ENCODE data around the gene IL31RA.

IL31RA gene

DNA sequence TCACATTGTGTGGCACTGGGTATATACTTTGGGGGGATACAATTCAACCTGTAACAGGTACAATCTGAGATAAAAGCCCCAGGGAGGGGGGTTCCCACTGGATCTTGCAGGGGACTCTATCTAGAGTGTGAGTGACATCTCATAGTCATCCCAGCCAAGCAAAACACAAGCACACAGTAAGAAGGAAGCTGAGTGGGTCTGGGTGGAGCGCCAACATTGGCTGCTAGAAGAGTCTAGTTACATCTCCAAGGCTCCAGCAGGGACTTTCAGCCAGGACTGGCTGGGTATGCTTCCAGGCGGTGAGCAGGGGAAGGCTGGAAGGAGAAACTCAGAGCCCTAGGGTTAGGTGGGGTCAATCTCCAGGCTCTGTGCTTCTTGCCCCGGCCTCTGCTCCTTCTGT, 53.0 kb downstream of the IL31RA start:
- DNase-seq = no peak

DNA sequence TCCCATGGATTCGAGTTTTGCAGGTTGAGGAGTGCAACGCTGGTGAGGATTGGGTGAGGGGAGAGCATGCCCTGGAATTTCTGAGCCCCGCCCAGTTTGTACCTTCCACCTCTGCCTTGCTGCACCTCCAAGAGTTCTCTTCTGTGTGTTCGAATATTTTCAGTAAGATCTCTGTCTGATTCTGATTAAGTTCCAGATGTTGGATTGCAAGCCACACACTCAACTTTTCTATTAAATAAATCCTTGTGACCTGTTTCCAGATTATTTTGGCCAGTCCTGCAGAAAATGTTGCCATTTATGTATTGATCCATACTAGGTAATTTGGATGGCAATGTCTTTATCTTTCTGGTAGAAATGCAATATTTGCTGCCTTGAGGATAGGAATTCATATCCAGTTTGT, 54.1 kb downstream of the IL31RA start:
- DNase-seq = no peak

DNA sequence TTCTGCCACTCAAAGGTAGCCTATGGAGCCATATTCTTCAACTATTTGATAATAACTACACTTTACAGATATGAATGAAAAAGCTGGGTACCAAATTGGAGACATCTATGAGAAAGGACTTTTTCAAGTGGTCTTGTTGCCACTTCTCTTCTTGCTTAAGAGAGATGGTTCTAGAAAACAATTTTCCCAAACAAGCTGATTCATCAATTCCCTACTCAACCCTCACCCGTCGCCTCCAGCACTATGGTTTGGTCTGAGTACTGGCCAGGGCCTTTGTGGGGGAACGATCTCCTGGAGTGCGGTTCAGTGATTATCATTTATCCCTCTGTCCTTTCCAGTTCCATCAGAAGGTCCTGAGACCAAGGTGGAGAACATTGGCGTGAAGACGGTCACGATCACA, 56.8 kb downstream of the IL31RA start:
- no peak for DNase-seq

DNA sequence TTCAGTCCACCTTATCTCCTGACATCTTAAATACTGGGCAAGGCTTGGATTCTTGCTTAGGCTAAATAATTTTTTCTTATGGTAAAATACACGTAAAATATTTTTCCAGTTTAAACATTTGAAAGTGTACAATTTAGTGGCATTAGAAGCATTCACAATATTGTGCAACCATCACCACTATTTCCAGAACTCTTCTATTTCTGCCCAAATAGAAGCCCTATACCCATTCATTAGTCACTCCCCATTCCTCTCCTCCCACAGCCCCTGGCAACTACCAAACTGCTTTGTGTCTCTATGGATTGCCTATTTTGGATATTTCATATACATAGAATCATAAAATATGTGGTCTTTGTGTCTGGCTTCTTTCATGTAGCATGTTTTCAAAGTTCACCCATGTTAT, 57.6 kb downstream of the IL31RA start:
- DNase-seq = no peak

DNA sequence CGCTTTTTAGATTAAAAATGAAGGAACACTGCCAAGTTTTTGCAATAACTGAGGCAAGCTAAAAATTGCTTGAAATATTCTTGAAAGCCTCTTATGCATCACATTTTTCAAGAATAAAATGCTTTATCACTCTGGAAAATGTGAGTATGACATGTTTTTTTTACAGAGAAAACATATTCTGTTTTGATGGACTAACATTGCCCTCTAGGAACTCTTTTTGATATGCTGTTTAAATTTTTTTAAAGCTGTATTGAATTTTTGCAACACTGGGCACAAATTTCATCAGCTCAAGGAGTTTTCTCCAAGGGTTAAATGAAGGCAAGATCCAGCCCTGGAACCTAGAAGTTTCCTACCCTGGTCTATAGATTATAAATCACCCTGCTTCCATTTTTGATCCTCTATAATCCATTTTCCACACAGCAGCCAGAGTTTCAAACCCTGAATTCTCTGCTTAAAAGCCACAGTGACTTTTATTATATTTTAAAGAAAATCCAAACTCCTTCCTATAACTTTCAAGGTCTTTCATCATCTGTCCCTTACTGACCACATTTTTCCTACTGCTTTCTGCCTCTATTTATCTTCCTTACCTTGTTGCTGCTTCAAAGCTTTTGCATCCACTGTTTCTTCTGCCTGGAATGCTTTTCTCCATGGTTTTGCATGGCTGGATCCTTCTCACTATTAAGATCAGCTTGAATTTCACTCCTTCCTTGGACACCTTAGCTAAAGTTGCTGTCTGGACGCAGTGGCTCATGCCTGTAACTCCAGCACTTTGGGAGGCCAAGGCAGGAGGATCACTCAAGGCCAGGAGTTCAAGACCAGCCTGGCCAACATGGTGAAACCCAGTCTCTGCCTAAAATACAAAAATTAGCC, 60.9 kb downstream of the IL31RA start:
- DNase-seq = no peak

DNA sequence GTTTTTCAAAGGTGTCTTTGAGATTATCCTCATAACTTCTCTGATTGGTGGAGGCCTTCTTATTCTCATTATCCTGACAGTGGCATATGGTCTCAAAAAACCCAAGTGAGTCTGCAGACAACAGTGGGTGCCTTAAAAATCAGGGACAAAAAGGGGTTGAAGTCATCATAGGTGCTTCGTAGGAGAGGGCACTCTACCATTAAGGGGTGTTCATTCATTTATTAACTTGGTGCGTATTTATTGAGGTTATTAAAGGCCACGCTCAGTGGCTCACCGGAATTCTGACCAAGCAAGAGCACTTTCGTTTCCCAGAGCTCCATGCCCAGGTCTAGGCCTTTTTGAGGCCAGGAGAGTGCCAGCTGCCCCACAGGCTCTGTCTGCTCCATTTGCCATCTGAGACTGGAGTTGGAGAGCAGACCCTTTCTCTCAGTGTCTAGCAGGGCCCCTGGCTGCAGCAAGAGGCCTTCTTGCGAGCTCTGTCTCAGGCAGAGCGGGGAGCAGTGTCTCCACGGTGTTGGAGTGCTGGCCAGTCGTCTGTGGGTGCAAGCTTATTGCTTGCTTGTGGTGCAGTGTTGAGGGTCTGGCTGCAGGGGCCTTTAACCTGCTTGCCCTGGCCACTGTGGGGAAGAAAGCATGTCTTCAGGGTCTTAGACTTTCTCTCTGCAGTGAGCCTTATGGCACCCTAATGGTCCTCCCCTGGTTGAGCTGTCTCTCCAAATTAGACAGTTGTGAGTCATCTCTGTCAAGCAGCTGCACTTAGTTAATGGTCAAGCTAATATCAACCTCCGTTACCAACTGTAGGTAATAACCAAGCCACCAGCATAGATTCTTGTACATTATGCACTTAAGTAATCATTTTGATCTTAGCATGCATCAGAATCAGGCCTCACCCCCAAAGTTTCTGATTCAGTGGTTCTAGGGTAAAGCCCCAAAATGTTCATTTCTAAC, 62.6 kb downstream of the IL31RA start:
- no peak for DNase-seq

DNA sequence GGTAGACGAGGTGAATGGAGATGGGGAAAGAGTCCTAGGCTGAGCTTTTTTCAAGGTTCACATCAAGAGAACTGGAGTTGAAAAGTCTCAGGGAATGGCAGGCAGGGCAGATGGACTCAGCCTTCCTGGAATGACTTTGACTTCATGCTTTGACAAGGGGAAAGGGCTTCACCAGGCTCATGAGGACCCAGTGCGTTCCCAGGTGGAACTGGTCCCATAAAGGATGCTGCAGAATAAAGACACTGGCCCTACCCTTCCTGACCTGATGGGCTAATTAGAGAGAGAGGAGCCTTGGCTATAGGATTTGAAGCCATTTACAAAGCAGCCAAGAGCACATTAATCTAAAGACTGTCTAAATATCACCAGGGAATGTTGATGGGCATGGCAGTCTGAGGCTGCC, 63.8 kb downstream of the IL31RA start:
- no peak for DNase-seq

DNA sequence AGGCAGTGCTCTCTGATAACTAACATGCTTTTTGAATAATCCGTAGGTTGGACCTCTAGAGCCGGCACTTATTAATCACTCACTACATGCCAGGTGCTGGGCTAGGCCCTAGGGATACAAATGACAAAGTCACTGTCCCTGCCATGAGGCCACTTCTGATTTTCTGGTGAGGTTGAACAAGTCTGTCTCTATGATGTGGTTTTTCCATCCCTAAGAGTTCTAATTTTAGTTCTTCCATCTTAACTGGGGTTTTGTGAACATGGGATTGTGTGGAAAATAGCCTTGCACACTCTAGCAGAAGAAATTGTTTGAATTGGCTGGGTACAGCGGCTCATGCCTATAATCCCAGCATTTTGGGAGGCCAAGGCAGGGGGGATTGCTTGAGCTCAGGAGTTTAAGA, 64.6 kb downstream of the IL31RA start:
- DNase-seq = no peak

DNA sequence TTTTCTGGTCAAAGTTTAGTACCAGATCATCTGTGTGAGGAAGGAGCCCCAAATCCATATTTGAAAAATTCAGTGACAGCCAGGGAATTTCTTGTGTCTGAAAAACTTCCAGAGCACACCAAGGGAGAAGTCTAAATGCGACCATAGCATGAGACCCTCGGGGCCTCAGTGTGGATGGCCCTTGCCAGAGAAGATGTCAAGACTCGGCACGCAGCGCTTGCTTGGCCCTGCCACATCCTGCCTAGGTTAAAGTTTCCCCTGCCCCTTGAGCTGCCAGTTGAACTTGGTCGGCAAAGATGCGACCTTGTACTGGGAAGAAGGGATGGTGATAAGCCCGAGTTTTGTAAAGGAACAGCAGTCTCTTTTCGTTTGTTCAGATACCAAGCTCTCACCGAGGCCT, 65.8 kb downstream of the IL31RA start:
- no peak for DNase-seq

DNA sequence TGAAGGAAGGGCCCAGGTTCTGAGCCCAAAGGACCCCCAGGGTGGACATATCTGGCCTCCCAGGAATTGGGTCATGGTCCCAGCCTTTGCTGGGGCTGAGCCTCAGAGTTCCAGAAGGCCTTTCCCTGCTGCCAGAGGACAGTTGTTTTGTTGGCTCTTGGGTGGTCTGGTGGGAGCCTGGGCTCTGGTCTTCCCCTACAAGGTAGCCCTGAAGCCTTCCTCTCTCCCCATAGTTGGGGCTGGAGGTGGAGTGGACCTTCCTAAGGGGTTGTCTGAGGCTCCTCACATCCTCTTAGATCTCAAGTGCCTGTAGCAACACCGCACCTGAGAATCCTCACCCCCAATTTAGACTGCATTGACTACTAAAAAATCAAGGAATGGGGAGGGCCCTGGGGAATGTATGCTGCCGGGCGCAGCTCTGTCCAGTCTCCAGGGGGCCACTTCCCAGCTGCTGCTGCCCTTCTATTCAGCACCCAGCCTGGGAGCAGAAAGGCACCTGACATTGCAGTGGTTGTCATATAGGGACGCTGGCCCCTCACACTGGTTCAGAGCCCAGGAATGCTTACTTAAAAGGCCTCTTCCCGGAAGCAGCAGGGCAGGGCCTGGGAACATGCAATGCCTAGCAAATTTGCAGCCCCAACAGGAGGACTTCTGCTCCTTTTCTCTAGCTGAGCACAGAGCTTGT, 66.4 kb downstream of the IL31RA start:
- DNase-seq = no peak

DNA sequence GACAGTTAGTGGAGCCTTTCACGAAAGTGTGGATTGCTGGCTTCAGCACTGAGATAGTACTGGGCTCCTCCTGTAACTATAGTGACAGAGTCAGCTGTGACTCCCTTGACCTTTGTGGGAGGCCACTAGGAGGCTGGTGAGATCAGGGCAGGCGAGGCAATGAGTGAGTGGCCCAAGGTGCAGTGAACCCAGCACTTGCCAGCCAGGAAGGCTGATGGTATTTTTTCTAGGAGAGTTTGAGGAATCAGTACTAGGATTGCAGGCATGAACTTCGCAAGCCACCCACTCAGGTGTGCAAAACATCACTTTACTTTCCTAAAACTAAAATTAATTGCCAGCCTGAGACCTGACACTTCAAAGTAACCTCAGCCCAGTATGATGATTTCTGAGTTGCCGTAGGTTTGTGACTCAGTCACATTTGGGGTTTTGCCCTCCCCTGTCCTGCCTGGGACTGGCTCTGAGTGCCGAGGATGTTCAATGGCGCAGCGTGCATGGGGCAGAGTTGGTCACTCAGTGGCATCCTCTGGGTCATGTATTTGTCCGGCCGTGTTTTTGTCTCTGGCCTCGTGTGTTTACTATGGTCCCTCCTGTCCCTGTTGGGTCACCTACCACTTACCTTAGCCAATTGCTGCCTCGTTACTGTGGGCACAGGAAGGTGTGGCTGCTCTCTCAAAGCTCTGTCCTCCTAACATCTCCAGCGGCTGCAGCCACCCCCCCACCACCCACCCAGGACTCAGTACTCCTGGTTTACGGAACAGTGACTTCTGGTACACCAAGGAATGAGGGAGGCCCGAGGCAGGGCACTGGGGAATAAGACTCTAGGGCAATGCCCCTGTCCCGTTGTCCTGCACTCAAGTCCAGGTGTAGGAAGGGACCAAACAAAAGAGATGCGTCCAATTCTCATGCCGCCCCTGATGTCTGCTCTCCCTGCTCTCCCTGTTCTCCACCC, 67.2 kb downstream of the IL31RA start:
- DNase-seq = no peak

DNA sequence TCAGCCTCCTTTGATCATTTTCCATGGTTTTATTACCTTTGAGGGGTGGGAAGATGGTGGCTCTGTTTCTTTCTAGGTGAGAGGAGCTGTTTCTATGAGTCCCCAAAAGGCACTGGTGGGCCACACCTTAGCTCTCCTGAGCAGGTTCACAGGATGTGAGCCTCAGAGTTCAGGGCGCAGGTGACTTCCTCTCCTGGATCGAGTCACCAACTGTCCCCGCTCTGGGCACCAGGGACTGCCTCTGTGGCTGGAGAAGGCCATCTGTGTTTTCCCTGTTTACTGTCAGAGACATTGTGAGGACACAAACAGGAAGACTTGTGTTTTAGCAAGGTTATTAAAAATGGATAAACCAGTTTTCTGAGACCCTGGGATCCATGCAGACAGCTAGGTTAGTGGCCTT, 68.5 kb downstream of the IL31RA start:
- DNase-seq = no peak

DNA sequence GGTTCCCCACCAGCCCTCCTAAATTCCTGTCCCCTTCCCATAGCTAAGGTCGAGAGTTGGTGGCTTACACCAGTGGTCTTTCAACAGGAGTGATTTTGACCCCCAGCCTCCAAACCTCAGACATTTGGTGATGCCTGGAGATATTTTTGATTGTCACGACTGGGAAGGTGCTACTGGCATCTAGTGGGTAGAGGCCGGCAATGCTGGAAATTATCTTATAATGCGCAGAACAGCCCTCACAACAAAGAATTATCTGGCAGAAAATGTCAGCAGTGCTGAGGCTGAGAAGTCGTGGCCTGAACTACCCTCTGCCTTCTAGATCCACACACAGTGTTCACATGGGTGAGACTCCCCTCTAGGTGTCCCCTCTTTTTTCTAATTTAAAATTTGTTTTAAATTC, 69.6 kb downstream of the IL31RA start:
- DNase-seq = no peak

DNA sequence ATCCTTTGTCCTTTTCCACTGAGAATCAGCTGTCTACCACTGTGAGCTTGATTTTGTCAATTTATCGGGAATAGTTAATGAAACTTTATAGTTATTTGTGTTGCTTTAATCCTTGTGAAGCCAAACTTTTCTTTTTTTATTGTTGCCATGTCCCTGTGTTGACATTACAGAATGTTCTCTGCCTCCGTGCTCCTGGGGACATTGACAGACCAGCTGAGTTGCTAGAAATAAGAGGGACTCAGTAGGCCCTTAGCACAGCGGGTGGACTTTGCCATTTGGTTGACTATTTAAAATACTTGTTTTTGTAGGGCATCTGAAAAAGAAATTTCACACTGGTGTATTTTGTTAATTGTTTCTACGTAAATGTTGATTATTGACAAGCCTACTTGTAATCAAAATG, 70.5 kb downstream of the IL31RA start:
- DNase-seq = no peak

DNA sequence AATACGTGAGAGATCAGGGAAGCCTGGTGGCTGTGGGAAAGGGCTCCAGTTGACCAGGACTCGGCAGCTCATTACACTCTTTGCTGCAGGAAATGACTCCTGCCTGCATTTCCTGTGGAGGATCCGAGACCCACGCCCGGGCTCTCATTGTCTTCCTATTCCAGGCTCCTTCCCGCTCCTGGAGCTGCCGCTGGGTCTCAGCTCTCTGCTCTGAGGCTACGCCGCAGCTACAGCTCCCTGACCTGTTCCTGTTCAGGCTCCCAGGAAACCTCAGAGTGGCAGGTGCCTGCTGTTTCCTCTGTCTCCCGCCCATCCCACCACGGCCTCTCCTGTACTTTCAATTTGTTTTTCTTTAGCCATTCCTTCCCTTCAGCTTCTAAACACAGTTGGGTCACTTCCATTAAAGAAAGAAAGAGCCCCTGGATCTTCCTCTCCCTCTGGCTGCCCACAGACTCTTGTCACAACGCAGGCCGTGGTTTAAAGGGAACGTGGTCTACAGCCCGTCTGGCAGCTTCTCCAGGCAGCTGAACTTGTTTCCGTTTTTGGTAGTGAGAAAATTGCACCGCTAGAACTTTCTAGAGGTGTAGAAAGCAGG, 72.1 kb downstream of the IL31RA start:
- no peak for DNase-seq

DNA sequence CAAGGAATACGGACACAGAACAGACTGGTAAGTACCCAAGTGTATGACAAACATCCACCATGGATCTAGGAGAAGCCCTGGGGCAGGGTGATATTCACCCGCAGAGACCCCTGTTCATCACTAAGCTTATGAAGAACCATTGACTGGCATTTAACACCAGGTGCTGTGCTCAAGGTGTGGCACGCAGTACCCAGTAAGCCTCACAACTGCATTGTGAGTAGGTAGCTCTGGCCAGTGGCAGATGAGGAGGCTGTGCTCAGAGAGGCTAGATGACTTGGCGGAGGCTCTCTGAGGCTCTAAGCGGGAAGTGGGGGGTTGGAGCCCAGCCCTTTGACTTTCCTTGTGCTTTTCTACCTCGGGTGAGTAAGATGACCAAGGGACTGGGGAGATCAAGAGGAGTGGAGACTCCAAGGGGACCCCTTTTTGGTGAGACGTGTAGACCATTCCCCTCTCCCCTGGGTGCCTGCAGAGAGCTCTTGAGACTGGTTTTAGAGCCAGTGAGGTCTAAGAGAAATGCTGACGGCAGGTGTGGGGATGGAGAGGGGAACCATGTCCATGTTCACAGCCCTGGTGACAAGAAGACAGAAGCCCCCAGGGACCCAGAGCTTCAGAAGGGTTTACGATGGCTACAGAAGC, 72.8 kb downstream of the IL31RA start:
- no peak for DNase-seq

DNA sequence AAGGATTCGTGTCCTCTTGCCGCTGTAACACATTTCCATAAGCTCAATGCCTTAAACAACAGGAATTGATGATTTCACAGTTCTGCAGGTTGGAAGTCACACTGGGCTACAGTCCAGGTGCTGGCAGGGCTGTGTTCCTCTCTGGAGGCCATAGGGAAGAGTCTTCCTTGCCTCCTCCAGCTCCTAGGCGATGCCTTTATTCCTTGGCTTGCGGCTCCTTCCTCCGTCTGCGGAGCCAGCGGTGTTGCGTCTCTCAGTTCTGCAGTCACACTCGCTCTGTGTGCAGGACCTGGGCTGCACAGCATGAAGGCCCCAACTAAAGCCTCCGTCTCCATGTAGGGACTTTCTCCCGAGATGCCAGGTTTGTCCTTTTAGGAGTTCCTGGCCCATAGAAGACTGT, 73.6 kb downstream of the IL31RA start:
- no peak for DNase-seq

DNA sequence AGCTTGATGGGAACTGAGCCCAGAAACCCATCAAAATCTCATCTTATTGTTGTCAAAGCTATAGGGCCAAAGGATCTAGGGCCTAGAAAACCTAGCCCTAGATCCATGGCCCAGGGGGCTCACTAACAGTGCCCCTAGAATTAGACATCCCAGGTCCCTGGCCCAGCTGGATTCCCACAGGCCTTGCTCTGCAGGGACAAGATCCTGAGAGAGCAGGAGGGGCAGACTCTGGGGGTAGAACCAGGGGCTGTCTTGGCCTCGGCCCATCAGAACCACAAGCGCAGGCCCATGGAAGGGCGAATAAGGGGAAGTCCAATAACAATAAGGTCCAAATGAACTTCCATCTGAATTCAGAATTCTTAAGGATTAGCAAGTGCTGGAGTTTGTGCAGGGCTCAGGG, 74.0 kb downstream of the IL31RA start:
- DNase-seq = no peak

DNA sequence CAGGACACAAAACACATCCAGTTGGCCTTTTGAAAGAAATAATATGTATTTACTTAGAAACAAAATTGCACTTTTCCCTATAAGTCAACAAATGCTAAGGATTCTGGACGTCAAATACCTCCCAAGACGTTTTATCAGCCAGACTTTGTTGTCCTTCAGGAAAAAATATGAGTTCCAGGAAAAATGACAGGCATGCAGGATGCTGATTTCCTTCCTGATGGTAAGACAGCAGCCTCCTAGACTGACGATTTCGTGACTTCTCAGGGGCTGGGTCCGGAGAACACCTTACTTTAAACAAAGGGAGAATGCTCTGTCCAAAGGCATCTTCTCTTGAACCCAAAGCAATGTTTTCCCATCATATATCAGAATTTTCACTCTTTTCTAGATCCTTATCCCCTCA, 74.6 kb downstream of the IL31RA start:
- DNase-seq = no peak

DNA sequence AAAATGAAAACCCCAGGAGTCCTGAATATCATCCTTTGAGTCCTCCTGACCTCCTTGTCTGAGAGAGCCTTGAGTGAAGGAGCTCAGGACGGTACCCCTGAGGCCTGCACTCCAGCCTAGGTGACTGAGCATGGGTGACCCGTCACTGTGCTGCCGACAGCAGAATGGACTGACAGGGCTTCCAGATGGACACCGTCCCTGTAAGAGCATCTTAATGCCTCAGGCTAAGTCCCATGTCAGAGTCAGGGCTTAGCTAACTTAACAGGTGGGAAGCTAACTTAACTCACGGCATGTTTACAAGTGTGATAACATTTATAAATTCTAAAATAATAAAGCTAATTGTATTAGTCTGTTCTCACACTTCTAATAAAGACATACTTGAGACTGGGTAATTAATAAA, 75.3 kb downstream of the IL31RA start:
- no peak for DNase-seq
